Hematopoietic multipotent progenitor cell treated with erythropoietin and hydrocortisone succinate and interleukin-3 and kit ligand, for 6 days (in vitro differentiated cells): ENCODE results near the gene MUC4.

Source experiments
- DNase-seq: peaks from one replicate; pipeline ENCODE4 v3.0.0-alpha.2; 2015

The MUC4 gene, protein sequence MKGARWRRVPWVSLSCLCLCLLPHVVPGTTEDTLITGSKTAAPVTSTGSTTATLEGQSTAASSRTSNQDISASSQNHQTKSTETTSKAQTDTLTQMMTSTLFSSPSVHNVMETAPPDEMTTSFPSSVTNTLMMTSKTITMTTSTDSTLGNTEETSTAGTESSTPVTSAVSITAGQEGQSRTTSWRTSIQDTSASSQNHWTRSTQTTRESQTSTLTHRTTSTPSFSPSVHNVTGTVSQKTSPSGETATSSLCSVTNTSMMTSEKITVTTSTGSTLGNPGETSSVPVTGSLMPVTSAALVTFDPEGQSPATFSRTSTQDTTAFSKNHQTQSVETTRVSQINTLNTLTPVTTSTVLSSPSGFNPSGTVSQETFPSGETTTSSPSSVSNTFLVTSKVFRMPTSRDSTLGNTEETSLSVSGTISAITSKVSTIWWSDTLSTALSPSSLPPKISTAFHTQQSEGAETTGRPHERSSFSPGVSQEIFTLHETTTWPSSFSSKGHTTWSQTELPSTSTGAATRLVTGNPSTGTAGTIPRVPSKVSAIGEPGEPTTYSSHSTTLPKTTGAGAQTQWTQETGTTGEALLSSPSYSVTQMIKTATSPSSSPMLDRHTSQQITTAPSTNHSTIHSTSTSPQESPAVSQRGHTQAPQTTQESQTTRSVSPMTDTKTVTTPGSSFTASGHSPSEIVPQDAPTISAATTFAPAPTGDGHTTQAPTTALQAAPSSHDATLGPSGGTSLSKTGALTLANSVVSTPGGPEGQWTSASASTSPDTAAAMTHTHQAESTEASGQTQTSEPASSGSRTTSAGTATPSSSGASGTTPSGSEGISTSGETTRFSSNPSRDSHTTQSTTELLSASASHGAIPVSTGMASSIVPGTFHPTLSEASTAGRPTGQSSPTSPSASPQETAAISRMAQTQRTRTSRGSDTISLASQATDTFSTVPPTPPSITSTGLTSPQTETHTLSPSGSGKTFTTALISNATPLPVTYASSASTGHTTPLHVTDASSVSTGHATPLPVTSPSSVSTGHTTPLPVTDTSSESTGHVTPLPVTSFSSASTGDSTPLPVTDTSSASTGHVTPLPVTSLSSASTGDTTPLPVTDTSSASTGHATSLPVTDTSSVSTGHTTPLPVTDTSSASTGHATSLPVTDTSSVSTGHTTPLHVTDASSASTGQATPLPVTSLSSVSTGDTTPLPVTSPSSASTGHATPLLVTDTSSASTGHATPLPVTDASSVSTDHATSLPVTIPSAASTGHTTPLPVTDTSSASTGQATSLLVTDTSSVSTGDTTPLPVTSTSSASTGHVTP (N-terminal part only)

GRCh38 chr3:195811756-195812155, at the start of gene MUC4:
MUC4 (minus strand) TSS chr3:195811929; CDS start chr3:195811817, 112 bp downstream.
- DNase-seq, result no peak

- DNase-seq, result no peak
Observed at GRCh38 chr3:195860456-195860855, 48.7 kb upstream of the MUC4 start.

GRCh38 chr3:195859846-195860411, 48.2 kb upstream of the MUC4 start:
- no peak for DNase-seq

DNA sequence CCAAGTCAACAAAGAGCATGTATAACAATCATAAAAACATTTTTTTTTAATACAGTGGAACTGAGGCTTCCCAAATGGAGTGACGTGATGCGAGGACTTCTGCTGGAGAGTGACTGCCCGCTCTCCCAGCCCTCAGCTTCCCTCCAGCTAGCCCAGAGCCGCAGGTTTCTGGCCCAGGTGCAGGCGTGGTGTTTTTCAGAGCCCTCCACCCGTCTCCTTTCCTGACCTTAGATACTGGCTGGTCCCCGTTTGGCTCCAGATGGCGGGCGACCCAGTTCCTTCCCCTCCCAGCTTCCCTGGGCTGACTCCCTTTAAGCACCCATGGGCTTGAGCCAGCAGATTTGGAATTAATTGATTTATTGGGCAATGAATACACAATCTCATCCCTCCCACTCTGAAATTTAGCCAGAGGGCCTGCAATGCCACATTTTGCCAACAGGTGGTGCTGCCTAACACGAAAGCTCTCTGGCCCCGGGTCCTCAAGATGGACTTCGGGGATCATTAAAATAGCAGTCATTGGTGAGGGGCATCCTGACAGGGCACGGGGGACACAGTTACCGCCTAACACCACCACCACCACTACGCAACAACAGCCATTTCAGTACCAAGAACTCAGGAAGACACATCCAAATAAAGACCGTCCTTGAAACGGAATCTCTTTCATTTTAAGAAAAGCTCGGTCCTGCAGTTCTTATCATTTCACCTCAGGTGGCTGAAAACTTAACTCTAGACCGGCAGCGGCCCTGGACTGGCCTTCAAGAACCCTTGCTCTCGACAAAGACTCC, 47.5 kb upstream of the MUC4 start:
- peak; percentile 83 for DNase-seq

DNA sequence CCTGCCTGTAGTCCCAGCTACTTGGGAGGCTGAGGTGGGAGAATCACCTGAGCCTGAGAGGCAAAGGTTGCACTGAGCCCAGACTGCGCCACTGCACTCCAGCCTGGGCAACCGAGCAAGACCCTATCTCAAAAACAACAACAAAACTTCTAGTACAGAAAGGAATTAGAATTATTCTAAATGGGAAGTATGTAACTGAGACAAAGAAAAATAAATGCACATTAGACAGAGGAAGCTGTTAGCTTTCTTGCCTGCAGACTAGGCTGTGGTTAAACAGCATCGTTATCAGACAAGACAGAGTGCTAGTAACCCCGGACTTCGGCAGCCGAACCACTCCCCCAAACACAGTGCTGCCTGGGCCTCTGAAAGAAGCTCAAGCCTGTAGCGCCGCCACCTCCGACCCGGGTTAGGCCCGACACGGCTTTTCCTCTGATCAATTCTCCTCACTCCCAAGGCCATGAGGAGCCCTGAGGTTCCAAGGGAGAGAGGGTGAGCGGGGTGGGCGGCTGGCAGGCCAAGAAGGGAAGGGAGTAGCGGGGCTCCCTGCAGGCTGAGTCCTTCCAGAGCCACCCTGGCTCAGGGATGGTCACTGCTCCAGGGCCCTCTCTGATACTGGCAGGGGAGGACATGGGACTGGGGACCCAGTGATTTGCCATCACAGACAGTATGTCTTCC, 44.8 kb upstream of the MUC4 start:
- peak; percentile 97 for DNase-seq

- DNase-seq, result no peak
Observed at GRCh38 chr3:195855471-195856409, 44.0 kb upstream of the MUC4 start.

- peak; percentile 45 for DNase-seq
Observed at GRCh38 chr3:195854628-195855294, 43.0 kb upstream of the MUC4 start.

- peak; percentile 53 for DNase-seq
Observed at GRCh38 chr3:195853996-195854395, 42.3 kb upstream of the MUC4 start.

- no peak for DNase-seq
Observed at GRCh38 chr3:195853036-195853435, 41.3 kb upstream of the MUC4 start.

DNA sequence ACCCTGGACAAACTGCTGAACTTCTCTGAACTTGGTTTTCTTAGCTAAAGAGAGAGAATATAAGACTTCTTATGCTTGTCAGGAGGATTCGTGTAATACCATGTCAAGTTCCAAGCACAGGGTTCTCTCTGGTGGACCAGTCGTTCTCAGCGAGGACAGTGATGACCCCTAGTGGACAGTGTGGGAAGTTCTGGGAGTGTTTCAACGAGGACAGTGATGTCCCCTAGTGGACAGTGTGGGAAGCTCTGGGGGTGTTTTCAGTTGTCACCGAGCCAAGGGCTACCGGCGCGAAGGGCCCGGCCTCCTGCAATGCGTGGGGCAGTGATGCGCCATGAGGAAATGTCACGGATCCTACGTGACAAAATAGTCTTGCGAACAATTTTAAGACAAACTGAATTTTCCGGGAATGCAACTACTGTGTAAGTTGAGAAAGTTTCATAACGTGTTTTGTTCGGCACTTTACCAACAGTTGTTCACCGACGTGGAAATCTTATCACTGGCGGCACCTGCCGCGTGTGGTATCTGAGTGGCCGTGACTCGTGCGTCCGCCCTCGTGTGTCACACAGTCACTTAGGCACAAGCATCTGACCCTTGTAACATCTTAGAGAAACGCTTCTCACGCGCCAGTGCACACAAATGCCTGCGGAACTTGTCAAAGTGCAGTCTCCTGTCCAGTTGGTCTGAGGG, 39.3 kb upstream of the MUC4 start:
- peak; percentile 96 for DNase-seq

DNA sequence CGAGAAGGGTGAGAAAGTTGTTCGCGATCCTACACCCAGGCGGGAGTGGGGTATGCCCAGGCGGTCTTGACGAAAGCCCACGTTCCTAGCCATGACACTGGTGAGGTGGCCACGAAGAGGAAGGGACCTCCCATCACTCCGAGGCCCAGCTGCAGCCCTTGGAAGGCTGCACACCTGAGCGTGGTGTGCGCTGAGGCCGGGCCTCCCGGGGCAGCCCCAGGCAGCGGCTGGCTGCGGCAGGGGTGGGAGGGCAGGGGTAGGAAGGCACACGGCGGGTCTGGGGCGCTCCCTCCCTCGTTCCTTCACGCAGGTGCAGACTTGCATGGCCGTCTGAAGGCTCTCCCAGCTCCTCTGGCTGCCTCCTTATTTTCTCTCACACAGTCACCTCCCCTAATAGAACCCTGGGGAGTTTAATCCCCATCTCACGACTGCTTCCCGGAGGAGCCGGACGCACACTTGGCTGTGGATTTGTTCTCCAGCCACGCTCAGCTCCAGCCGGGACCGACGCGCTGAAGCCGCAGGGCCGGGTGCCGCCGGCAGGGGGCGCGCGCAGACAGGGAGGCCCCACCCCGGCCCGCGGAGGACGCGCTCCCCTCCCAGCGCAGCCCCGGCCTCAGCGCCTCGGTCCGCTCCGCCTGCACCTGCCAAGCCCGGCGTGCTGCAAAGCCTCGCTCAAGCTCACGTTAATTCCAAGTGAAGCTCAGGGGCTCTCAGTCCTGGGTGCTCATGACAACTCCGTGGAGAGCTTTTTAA, 37.8 kb upstream of the MUC4 start:
- DNase-seq, result peak; percentile 61

DNA sequence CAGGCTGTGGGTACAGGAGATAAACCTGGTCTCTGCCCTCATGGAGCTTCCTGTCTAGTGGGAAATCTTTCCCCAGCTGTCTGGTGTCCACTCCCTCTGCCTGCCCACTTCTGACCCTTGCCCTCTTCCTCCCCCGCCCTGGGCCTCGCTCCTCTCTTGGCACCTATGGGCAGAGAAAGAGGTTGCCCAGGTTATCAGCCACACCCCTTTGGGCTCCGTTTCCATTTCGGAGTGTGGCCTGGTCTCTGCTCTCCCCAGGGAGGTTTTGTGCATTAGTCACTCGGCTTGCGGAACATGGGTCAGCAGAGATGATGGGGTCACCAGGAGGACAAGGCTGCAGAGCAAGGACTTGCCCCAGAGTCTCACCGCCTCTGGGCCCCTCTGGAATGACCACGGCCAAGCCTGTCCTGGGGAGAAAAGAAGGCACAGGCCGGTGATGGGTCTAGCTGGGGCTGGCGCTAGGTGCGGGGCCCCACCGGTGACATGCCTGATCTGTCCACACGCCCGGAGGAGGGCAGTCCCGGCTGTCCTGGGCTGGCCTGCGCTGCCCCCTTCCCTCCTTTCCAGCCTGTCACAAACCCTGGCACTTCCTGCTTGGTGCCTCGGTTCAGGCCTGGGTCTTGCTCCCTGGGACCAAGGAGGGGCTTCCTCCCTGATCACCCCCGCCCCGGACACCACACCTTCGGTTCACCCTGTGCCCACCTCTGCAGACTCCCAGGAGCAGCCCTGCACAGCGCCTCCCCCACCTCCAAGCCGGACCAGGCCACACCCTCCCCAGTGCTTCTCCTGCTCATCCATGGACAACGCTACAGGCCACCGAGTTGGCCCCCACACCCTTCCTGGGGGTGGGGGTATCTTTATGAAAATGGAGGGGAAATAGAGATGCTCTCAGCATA, 35.6 kb upstream of the MUC4 start:
- no peak for DNase-seq

DNA sequence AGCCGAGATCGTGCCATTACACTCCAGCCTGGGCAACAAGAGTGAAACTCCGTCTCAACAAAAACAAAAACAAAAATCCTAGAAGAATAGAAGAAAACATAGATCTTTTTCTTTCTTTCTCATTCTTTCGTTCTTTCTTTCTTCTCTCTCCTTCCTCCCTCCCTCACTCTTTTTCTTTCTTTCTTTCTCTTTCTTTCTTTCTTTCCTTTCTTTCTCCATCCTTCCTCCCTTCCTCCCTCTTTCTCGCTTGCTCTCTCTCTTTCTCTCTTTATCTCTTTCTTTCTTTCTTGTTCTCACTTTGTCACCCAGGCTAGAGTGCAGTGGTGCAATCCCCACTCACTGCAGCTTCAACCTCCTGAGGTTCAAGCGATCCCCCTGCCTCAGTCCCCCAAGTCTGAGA, 33.8 kb upstream of the MUC4 start:
- no peak for DNase-seq

DNA sequence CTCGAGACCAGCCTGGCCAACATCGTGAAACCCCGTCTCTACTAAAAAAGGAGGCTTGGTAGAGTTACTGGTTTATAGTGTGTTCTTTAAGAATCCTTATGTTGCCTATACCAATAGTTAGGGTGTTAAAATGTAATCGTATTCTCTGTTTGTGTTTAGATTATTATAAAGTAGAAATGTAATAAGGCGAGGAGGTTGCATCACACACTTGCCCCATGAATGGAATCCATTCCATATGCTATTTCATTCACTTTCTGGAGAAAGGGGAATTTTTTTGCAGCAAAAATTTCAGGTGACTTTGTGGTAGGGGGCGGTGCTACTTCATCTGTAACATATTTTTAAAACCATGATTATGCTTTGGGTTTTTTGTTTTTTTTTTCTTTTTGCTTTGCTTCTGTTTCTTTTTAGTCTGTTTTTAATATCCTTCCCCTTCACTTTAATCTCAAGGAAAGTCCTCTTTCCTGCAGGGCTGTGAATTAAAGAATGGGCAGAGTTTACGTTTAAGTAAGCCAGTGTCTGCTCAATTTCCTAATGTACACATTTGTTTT, 33.0 kb upstream of the MUC4 start:
- DNase-seq, result no peak

DNA sequence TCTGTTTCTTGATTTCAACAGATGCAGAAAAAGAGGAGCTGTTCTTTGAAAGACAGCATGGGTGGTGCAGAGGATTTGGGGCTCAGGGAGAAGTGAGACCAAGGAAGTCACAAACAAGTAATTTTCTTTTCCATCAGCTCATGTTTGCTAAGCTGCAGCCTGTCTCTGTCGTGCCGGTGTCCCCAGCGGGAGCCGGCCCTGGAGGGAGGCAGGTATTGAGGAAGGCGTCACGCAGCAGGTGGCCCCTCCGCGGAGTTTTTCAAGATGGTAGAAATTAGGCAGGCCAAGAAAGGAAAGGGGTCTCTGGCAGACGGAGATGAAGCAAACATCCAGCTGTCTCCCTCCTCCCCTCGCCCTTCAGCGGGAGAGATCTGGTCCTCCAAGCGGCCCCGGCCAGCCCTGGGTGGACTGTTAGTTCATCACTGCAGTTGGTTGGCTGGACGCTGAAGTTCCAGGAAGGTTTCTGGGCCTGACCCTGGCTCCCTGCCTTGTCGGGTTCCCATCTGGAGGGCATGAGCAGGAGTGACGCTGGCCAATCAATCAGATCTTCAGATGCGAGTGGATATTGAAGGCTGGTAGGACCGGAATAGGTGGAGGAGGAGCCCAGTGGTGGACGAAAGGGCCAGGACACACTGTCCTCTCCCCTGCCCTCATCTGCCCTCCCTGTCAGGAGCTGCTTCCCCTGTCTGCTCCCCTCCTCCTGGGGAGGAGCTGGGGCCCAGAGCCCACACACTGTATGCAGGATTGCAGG, 27.7 kb upstream of the MUC4 start:
- no peak for DNase-seq

- no peak for DNase-seq
Observed at GRCh38 chr3:195838714-195839113, 27.0 kb upstream of the MUC4 start.
